Heart right ventricle (tissue), 16 donors: ENCODE data around the gene PPP3R1. TPM values are rescaled to one million over a fixed set of nuclear protein-coding genes. Genes with fewer than 3 reads are reported as not detected.

ENCODE experiments used
- ATAC-seq, 8 donors: fragments of 200-7000 bp; cut with Tn5 transposase; one replicate each; pipeline ENCODE4 v1.9.1; 2020; ENCODE audit warnings: mild to moderate bottlenecking in 8 of 8, moderate library complexity in 8 of 8, moderate number of reproducible peaks in 1 of 8
- DNase-seq, 2 donors: peaks; one replicate each; pipeline ENCODE4 v3.0.0-alpha.2; 2020
- H3K27ac ChIP-seq, 10 donors: fragments of 200-600 bp; sonication (generic) in 2 of 10; one replicate each; pipeline versions ENCODE4 v1.5.0 to v1.8.0; 2020 to 2022; ENCODE audit warnings: mild to moderate bottlenecking in 3 of 10
- H3K27me3 ChIP-seq, 7 donors: fragments of 200-600 bp; one replicate each; pipeline ENCODE4 v1.8.0; 2021 to 2022; ENCODE audit warnings: mild to moderate bottlenecking in 2 of 7
- H3K36me3 ChIP-seq, 9 donors: fragments of 200-600 bp; sonication (generic) in 1 of 9; one replicate each; pipeline versions ENCODE4 v1.5.0 to v1.8.0; 2020 to 2022; ENCODE audit warnings: mild to moderate bottlenecking in 2 of 9
- H3K4me1 ChIP-seq, 9 donors: fragments of 200-600 bp; sonication (generic) in 1 of 9; one replicate each; pipeline versions ENCODE4 v1.5.0 to v1.8.0; 2020 to 2022; ENCODE audit warnings: mild to moderate bottlenecking in 4 of 9
- H3K4me3 ChIP-seq, 10 donors: fragments of 200-600 bp; sonication (generic) in 2 of 10; one replicate each; pipeline versions ENCODE4 v1.5.0 to v1.8.0; 2020 to 2022; ENCODE audit warnings: mild to moderate bottlenecking in 7 of 10, moderate library complexity in 2 of 10
- H3K9me3 ChIP-seq, 11 donors: fragments of 200-600 bp in 10 of 11; sonication (generic) in 2 of 11; one replicate each; pipeline versions ENCODE4 v1.5.0 to v1.8.0; 2013 to 2022; ENCODE audit warnings: mild to moderate bottlenecking in 2 of 11, control low read depth in 1 of 11, moderate library complexity in 1 of 11
- CTCF ChIP-seq, 9 donors: fragments of 200-600 bp; sonication (generic) in 2 of 9; IDR thresholded peaks; one replicate each; pipeline versions ENCODE4 v1.5.0 to v1.8.0; 2021 to 2022; ENCODE audit warnings: antibody characterized with exemption in 9 of 9, mild to moderate bottlenecking in 5 of 9, moderate library complexity in 1 of 9
- whole genome bisulfite sequencing, 2 donors: extraction: QIAGEN DNeasy Blood & Tissue Kit; methylation state at CpG; one replicate each; pipeline ENCODE4 v1.1.7; 2013; ENCODE audit warnings: inconsistent platforms in 1 of 2; 5-methylcytosine and 5-hydroxymethylcytosine counted together
- intact Hi-C, 10 donors: fragments of 100-400 bp; cut with DNase I; formaldehyde crosslinking; loops; one replicate each; pipeline versions ENCODE4 v1.11.1 to v1.14.2; 2022
- polyA plus RNA-seq, 2 donors: library from polyadenylated mRNA; stranded (reverse); fragments of 200-250 nt; gene quantifications; one replicate each; pipeline ENCODE4 v1.2.3, GENCODE V29; 2013
- total RNA-seq, 10 donors: library from RNA; stranded (reverse); fragmentation: NEBNext Ultra II Directional in 3 of 10; extraction: Animal tissue kit (Norgen Biotek cat#: 25700) in 3 of 10; gene quantifications; one replicate each; pipeline versions ENCODE4 v1.2.1 to v1.2.4, GENCODE V29; 2021 to 2023
- donor health status: Arrhythmogenic right ventricular cardiomyopathy.
- donor health status: ischemic (EF 13 %, LVEDD 7.1; RV severe dilation, severe dysfunction).
- donor health status: healthy with polysubstance abuse.
- donor health status: DM: no; HTN: yes; CAD: no.
- donor health status: DM: no; HTN: no; CAD: no.
- donor health status: ischemic (EF 25% LVEDD 6.9; RV normal size, moderate dysfunction).
- donor health status: ischemic (EF 25% LVEDD 5.7; RV mildly dilated, moderate dysfunction).
- donor health status: healthy.
- donor health status: DM: yes; HTN: yes; CAD: no.
- donor health status: Ischemic cardiomyopathy.
- donor health status: ischemic (EF 35%, LVEDD 5.7; RV mildly dilated, moderate dysfunction).
- donor health status: nonischemic (EF 11% LVEDD 7.7; RV severe dilation, severe dysfunction).
- donor health status: DM: yes; HTN: yes; CAD: no.
- donor health status: PGD.
- donor health status: ischemic (EF 29% LVEDD 5.4; RV normal size, mild dysfunction).
- donor health status: nonischemic (EF 23%, LVEDD 6.1; RV moderate dilation, normal function).

PPP3R1 gene
- total and polyA plus RNA-seq, 12 donors, result 8.4 to 46.1 (median 38.6) TPM

GRCh38 chr2:68163641-68164040 is 88.7 kb downstream of the PPP3R1 start:
- no peaks in the 10 kb centered on the region for H3K27me3 ChIP-seq
- H3K4me3 ChIP-seq, result no peak overlapping the region
- peaks cover 0 to 91% (median 20%) of the 10 kb centered on the region in 9 donors for H3K36me3 ChIP-seq
- DNase-seq, result no peak
- no peak for ATAC-seq
- WGBS, 2 donors, result 97% methylated on average over 1 of the region's 1 CpG
- no peak overlapping the region for H3K27ac ChIP-seq
- no peaks in the 10 kb centered on the region for H3K9me3 ChIP-seq
- intact Hi-C loops, result no loop called here
- peaks cover 0 to 14% (median 8%) of the 10 kb centered on the region in 9 donors for H3K4me1 ChIP-seq
- no peak for TF ChIP-seq CTCF (IDR thresholded peaks at IDR 0.05)

DNA sequence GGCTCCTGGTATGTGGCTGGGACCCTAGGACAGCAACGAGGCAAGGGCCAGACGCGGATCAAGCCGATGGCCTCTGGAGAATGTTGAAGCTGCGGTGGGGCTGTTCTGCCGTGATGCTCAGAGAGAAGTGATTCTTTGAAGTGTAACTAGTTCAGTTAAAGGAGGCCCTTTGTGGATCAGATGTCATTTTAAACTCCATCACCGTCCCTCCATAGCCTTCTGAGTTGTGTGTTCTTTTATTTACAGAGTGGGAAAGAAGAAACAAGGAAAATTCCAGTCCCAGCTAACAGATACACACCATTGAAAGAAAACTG is 94.2 kb downstream of the PPP3R1 start:
- no peaks in the 10 kb centered on the region for H3K9me3 ChIP-seq
- 1% methylated on average over 7 of the region's 7 CpGs for WGBS, 2 donors
- DNase-seq (no peak), ATAC-seq (no peak)
- intact Hi-C loops, result loop anchor here in 3 of 10 donors (5.0 kb wide), 1 partner anchor 94 kb away; the partner anchor contains the start of gene PPP3R1 (in 3 of the 3)
- H3K36me3 ChIP-seq, result peaks cover 0 to 38% (median 18%) of the 10 kb centered on the region in 9 donors
- peak overlapping the region; percentile 59 to 96 (median 80) for H3K4me3 ChIP-seq
- peak overlapping the region in 9 of 10 donors; percentile 83 to 95 (median 92) for H3K27ac ChIP-seq
- H3K4me1 ChIP-seq, result peaks cover 0 to 44% (median 34%) of the 10 kb centered on the region in 9 donors
- H3K27me3 ChIP-seq, result no peaks in the 10 kb centered on the region
- TF ChIP-seq CTCF (IDR thresholded peaks at IDR 0.05), result no peak

GRCh38 chr2:68157402-68158133 is 94.8 kb downstream of the PPP3R1 start, which contains the start of gene PNO1:
PNO1 (plus strand) TSS chr2:68157888; CDS start chr2:68157935, 47 bp downstream.
- Histone ChIP-seq H3K9me3 (no peaks in the 10 kb centered on the region), H3K4me1 (peaks cover 0 to 49% (median 39%) of the 10 kb centered on the region in 9 donors)

More at GRCh38 chr2:68157402-68158133, 94.8 kb downstream of the PPP3R1 start, which contains the start of gene PNO1:
- TF ChIP-seq CTCF (IDR thresholded peaks at IDR 0.05), result no peak
- Histone ChIP-seq H3K27me3 (no peaks in the 10 kb centered on the region), H3K27ac (peak within 1 kb of the TSS; percentile 83 to 95 (median 91)), H3K4me3 (peak within 1 kb of the TSS; percentile 59 to 96 (median 80)), H3K36me3 (peaks cover 0 to 33% (median 14%) of the 10 kb centered on the region in 9 donors)
- whole genome bisulfite sequencing, 2 donors, result 0 to 1% methylated on average over 44 of the region's 44 CpGs
- DNase-seq (peak; percentile 93 to 98), ATAC-seq (peak; percentile 97 to 99 (median 98))
- intact Hi-C loops, result loop anchor here in 7 of 10 donors (1.0 to 5.0 kb wide), 3 partner anchors 93 to 95 kb away; partner anchors contain the start of gene PPP3R1 (in 6 of the 7)
